Mucosa of descending colon (tissue), 3 donors: ENCODE results near the gene SLC6A16. TPM values are rescaled to one million over a fixed set of nuclear protein-coding genes. Genes with fewer than 3 reads are reported as not detected.
"Not testable (repeated sequence)": the region's sequence is repeated elsewhere in the genome, so short reads cannot be mapped to it uniquely, and the experiment has no call there.

Experiments used
- ATAC-seq: fragments of 200-7000 bp; cut with Tn5 transposase; one replicate; pipeline ENCODE4 v1.9.1; 2020; ENCODE audit warnings: mild to moderate bottlenecking, moderate library complexity
- DNase-seq, 3 donors: peaks; one replicate each; pipeline ENCODE4 v3.0.0-alpha.2; 2020
- H3K36me3 ChIP-seq: fragments of 200-600 bp; one replicate; pipeline ENCODE4 v1.8.0; 2021; ENCODE audit warnings: low read depth, mild to moderate bottlenecking
- H3K4me1 ChIP-seq: fragments of 200-600 bp; one replicate; pipeline ENCODE4 v1.8.0; 2021; ENCODE audit warnings: low read depth, mild to moderate bottlenecking
- H3K4me3 ChIP-seq: fragments of 200-600 bp; one replicate; pipeline ENCODE4 v1.8.0; 2021; ENCODE audit warnings: mild to moderate bottlenecking
- H3K9me3 ChIP-seq: fragments of 200-600 bp; one replicate; pipeline ENCODE4 v1.8.0; 2021; ENCODE audit warnings: mild to moderate bottlenecking
- intact Hi-C, 2 donors: fragments of 100-400 bp; cut with DNase I in 1 of 2; cut with micrococcal nuclease in 1 of 2; formaldehyde crosslinking; loops; one replicate each; pipeline versions ENCODE4 v1.11.0 to v1.11.1; 2022; cut with DNase I, micrococcal nuclease
- total RNA-seq, 3 donors: library from RNA; stranded (reverse); fragmentation: NEBNext Ultra II Directional in 2 of 3; extraction: Animal tissue kit (Norgen Biotek cat#: 25700) in 2 of 3; gene quantifications; one replicate each; pipeline versions ENCODE4 v1.2.1 to v1.2.4, GENCODE V29; 2021 to 2023
- TF ChIP-seq, protein P1 (sequence below): fragments of 200-600 bp; IDR thresholded peaks from one replicate; pipeline ENCODE4 v1.8.0; 2022; ENCODE audit warnings: antibody characterized with exemption, mild to moderate bottlenecking
- donor health status: DM: no; HTN: no; CAD: no; lungs with moderate emphysema.
- donor health status: DM: no; HTN: no; CAD: no.
- donor health status: DM: no; HTN: yes; CAD: no.

The SLC6A16 gene
- total RNA-seq, 3 donors from 2014 or later = 0.36 to 3.7 (median 0.52) TPM

DNA sequence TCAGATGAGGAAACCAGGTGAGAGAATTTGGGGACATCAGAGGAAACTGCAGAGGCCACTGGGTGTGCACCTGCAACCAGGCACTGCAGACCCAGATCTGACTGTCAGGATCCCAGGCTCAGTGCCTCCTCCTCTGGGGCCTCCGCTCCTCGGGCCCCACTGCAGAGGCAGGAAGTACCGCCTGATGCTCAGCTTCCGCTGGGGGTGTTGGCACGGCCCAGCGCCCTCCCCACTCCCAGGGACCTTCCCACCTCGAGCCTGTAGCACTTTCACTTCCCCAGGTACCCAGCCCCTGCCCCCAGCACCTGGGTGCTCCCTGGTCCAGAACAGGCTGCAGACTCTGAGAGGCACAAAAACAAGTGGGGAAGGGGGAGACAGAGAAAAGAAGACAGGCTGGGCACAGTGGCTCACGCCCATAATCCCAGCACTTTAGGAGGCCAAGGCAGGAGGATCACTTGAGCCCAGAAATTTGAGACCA lies 8.9 kb upstream of the SLC6A16 start:
- intact Hi-C loops = no loop called here
- DNase-seq (peak; percentile 42 to 90 (median 64)), ATAC-seq (peak; percentile 71)
- TF ChIP-seq, protein P1, sequence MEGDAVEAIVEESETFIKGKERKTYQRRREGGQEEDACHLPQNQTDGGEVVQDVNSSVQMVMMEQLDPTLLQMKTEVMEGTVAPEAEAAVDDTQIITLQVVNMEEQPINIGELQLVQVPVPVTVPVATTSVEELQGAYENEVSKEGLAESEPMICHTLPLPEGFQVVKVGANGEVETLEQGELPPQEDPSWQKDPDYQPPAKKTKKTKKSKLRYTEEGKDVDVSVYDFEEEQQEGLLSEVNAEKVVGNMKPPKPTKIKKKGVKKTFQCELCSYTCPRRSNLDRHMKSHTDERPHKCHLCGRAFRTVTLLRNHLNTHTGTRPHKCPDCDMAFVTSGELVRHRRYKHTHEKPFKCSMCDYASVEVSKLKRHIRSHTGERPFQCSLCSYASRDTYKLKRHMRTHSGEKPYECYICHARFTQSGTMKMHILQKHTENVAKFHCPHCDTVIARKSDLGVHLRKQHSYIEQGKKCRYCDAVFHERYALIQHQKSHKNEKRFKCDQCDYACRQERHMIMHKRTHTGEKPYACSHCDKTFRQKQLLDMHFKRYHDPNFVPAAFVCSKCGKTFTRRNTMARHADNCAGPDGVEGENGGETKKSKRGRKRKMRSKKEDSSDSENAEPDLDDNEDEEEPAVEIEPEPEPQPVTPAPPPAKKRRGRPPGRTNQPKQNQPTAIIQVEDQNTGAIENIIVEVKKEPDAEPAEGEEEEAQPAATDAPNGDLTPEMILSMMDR = no peak
- H3K4me1 ChIP-seq = peaks cover 4% of the 10 kb centered on the region
- no peaks in the 10 kb centered on the region for H3K9me3 ChIP-seq
- H3K36me3 ChIP-seq = no peaks in the 10 kb centered on the region
- no peak overlapping the region for H3K4me3 ChIP-seq

DNA sequence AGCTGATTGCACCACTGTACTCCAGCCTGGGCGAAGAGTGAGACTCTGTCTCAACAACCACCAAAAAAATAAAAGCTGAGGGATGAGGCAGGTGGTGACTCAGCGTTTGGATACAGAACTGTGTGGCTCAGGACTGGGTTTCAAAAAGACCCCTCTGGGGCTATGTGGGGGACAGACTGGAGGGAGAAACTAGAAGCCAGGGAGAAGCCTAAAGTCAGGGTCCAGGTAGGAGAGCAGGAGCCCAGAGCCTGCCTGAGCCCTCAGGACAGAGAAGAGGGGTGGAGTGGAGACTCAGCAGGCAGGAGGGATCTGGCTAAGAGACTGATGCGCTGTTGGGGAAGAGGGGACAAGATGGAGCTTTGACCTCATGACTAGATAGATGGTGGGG lies 8.4 kb upstream of the SLC6A16 start:
- no peak for DNase-seq
- H3K36me3 ChIP-seq = no peaks in the 10 kb centered on the region
- no peaks in the 10 kb centered on the region for H3K9me3 ChIP-seq
- no peak for ATAC-seq
- H3K4me3 ChIP-seq = no peak overlapping the region
- TF ChIP-seq, protein P1 = no peak
- intact Hi-C loops = no loop called here
- H3K4me1 ChIP-seq = peaks cover under 1% of the 10 kb centered on the region

DNA sequence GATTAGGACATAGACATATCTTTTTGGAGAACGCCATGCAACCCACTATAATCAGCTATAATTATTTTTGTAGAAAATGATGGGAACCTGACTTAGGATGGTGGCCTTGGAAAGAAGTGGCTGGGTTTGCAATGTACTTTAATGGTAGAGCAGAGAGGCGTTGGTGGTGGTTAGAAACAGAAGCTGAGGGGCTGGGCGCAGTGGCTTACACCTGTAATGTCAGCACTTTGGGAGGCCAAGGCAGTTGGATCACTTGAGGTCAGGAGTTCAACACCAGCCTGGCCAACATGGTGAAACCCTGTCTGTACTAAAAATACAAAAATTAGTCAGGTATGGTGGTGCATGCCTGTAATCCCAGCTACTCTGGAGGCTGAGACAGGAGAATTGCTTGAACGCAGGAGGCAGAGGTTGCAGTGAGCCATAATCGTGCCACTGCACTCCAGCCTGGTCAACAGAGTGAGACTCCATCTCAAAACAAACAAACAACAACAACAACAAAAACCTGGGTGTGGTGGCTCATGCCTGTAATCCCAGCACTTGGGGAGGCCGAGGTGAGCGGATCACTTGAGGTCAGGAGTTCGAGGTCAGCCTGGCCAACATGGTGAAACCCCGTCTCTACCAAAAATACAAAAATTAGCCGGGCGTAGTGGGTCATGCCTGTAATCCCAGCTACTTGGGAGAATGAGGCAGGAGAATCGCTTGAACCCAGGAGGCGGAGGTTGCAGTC lies 7.9 kb upstream of the SLC6A16 start:
- H3K9me3 ChIP-seq, ATAC-seq, DNase-seq, H3K4me1 ChIP-seq, intact Hi-C loops, H3K36me3 ChIP-seq, H3K4me3 ChIP-seq: not testable (repeated sequence)

DNA sequence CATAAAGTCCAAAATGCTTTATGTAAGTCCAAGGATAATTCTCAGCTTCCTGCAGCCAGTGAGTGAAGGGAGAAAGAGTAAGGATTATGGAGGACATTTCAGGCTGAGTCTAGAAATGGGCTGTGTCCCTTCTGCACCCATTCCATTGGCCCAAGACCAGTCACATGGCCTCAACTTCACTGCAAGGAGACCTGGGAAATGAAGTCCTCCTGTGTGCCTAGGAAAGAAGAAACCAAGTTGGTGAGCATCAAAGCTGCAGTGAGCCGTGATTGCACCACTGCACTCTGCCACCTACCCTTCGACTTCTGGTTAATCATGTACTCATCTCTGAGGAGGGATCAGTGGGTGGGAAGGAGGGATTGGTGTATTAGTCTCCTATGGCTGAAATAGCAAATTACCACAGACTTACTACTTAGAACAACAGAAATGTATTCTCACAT lies 6.6 kb upstream of the SLC6A16 start:
- Histone ChIP-seq H3K4me1 (no peaks in the 10 kb centered on the region), H3K4me3 (no peak overlapping the region), H3K36me3 (no peaks in the 10 kb centered on the region), H3K9me3 (no peaks in the 10 kb centered on the region)
- DNase-seq = peak in 1 of 3 donors; percentile 44
- intact Hi-C loops = no loop called here
- ATAC-seq = peak; percentile 78
- TF ChIP-seq, protein P1 = no peak

DNA sequence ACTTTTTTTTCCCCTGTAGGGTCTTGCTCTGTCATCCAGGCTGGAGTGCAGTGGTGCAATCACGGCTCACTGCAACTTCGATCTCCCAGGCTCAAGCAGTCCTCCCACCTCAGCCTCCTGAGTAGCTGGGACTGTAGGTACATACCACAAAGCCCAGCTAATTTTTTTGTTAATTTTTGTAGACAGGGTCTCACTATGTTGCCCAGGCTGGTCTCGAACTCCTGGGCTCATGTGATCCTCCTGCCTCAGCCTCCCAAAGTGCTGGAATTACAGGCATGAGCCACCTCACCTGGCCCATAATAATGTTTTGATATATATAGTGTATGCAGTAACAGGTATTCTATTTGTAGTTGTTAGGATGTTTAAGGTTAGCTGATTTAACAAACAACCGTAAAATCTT lies 6.2 kb upstream of the SLC6A16 start:
- H3K4me3 ChIP-seq, H3K9me3 ChIP-seq, H3K4me1 ChIP-seq, ATAC-seq, DNase-seq, H3K36me3 ChIP-seq, intact Hi-C loops: not testable (repeated sequence)

DNA sequence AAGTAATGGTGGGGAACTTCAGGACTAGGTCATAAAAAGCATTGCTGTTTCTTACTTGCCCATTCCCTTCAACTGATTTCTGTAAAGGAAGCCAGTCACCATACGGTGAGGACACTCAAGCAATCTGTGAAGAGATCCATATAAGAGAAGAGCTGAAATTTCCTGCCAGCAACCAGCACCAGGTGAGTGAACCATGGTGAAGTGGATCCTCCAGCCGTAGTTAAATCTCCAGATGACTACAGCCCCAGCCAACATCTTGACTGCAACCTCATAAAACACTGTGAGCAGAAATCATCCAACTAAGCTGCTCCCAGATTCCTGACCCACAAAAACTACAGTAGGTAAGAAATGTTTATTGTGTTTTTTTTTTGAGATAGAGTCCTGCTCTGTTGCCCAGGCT lies 3.8 kb upstream of the SLC6A16 start:
- H3K4me1 ChIP-seq = no peaks in the 10 kb centered on the region
- intact Hi-C loops = no loop called here
- no peaks in the 10 kb centered on the region for H3K9me3 ChIP-seq
- no peak for ATAC-seq
- no peak overlapping the region for H3K4me3 ChIP-seq
- DNase-seq = no peak
- TF ChIP-seq, protein P1 = no peak
- H3K36me3 ChIP-seq = no peaks in the 10 kb centered on the region
